ENCODE results near the gene LDLRAD3.
A peak's percentile ranks its signal among the peaks of the same experiment; 100 is the strongest.

Gene LDLRAD3

GRCh38 chr11:36148701-36149100, 204.8 kb downstream of the LDLRAD3 start:
- no peak for DNase-seq

GRCh38 chr11:36149538-36150242, 205.8 kb downstream of the LDLRAD3 start:
- no peak for DNase-seq

- DNase-seq = no peak
Observed at GRCh38 chr11:36150986-36151385, 207.1 kb downstream of the LDLRAD3 start.

- no peak for DNase-seq
Observed at GRCh38 chr11:36151933-36152580, 208.2 kb downstream of the LDLRAD3 start.

DNA sequence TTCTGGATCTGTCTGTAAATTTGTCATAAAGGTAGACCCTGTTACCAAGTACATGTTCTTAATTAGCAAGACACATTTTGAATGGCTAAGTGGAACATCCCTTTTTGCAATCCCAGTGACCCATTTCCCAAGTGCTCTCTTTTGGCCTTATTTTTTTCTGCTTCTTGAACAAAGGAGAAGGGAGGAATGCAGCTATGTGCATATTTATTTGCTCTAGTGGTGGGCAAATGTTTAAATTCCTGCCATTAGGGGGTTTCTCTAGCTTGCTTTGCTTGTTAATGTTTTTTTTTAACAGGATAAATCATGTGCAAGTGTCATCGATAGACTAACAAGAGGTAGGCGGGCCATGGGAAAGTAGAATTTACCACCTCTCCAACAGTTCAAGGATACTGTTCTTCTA, 209.7 kb downstream of the LDLRAD3 start:
- DNase-seq = no peak

DNA sequence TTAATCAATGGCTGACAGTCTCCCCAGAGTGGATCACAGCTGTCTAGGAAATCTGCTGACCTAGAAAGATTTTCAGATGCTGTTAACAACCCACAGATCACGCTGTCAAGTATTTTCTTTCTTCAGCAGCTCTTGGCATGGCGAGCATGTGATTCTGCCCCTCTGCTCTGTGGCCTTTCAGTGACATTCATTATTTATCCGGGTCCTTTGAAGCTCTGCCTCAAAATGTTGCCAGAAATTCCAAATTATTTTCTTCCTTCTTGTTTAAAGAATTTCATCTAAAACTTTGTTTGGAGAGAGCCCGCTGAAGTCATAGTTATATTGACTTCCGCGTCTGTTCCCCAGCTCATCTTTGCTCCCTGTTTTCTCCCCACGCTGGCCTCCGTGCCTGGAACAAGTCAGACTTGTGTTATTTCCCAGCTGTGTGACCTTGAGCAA, 211.3 kb downstream of the LDLRAD3 start:
- no peak for DNase-seq

GRCh38 chr11:36155770-36156160, 211.9 kb downstream of the LDLRAD3 start:
- no peak for DNase-seq

DNA sequence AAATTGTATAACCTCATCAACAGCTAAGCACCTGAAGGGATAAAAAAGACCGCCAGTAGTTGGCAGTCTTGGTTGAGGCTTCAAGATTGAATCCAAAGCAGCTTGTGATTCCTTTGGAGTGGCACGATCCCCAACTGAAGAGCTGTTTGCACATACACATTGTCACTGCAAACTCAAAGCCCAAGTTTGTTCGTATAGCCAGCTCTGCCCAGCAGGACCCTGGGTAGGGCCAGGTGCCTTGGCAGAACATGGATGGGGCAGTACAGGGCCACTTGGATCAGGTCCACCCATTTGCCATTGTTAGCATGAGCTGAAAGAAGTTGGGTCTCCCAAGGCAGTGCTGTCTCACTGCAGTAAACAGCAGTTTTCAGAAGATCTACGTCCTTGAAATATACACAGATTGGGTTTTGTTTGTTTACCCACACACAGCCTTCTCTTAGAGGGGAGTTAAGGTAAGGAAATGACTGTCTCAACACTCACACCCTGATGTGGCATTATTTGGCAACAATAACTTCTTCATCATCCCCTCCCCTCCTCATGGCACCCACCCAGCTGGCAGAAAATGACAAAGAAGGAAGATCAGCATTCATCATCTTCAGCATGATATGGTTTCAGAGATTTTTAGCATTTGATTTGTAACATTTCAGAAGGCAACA, 212.4 kb downstream of the LDLRAD3 start:
- no peak for DNase-seq

- no peak for DNase-seq
Observed at GRCh38 chr11:36156817-36157519, 213.1 kb downstream of the LDLRAD3 start.

DNA sequence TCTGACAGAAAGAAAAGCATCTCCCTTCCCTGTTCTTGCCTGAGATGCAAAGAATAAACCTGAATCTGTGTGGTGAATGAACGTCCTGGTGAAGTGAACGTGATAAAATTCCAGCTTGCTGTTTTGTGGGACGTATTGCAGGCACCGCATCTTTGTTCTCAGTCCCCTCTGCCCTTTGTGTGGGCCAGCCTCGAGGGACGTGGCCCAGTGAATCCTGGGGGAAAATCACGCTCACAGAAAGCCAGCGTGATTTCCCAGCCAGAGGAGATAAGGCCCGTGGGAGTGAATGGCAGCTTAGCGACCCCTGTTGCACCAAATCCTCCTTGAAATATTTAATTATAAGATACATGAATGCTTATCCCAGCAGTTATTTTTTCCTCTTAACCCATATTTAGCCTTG, 216.2 kb downstream of the LDLRAD3 start:
- DNase-seq = no peak

DNA sequence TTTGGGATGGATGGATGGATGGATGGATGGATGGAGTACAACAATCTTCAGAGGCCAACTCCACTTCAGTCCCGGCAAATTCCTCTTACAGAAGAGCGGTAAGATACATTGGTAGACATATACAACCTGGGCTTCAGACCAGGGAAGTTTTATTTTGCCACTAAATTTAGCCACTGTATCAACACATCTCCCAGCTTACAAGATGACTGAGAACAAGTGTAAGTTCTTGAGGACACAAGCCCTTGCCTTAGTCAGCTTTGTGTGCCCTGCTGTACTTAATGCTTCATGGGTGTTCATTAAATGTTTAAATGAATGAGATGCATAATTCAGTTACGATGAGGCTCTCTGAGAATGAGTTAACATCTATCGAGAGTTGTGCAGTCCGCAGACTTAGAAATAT, 217.7 kb downstream of the LDLRAD3 start:
- DNase-seq = no peak

DNA sequence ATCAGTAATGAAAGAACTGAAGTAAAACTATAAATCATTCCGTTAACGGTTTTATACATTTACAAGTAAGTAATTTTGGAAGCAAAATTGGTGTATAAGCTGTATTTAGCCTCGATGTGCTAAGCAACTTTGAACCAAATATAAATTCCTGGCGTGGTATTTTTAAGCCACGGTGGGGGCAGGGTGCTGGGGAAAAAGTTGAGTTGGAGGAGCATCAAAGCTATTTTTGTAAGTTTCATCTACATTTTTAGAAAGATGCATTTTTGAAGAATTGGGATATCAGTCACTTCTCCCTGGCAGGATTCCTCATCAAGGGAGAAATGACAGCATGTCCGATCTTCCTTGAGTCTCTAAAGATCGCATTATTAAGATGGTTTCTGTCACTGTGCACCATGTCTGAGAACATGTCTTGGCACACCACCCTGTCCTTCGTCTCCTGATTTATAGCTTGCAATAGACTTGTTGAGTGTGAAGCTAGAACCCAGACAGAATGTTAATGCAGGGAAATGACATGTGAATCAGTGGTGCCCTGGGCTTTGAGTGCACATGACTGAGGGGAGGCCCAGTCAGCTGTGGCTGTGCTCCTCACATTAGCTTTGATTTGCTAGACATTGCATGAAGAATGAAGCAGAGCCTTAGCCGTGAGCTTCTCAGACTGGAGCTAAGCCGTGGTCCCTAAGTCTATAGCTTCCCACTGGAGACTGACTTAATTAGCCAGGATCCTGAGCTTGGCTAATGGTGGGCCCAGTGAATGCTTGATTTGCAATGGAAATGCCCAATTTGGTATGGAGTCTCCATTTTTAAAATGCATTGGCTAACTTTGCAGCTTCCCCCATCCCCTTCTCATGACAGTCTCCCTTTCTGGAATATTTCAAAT, 218.4 kb downstream of the LDLRAD3 start:
- DNase-seq = no peak

GRCh38 chr11:36162883-36163434, 219.1 kb downstream of the LDLRAD3 start:
- DNase-seq = no peak

DNA sequence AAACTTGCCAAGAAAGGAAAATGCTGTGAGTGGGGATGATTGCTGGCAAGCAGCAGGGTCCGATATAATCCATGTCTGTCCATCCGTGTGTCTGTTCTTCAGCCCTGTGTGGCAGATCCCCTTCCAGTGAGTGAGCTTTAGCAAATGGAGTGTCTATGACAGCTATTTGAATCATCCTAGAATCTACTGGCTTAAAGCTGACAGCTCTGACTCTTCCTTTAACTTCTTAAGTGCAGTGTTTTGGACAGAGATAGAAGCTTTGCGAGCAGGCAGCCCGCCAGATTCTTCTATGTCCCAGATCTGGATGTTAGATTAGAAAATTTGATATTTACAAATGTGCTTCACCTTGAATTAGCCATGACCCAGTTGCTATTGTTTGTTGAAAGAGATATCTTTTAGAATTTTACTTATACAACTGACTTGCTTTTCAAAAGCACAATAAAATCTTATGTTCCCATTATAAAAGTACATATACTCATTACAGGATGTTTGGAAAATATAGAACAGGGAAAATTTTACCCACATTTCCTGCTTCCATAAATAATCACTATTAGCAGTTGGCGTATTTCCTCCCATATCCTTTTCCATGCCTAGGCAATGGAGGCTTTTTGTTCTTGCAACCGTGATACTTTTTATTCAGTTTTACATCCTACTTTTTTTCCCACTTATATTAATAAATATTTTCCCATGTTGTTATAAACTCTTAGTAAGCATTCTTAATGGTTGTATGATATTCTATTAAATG, 220.8 kb downstream of the LDLRAD3 start:
- DNase-seq = no peak

- no peak for DNase-seq
Observed at GRCh38 chr11:36165621-36166397, 221.9 kb downstream of the LDLRAD3 start.

GRCh38 chr11:36167073-36167472, 223.2 kb downstream of the LDLRAD3 start:
- no peak for DNase-seq

- no peak for DNase-seq
Observed at GRCh38 chr11:36167729-36168128, 223.9 kb downstream of the LDLRAD3 start.

DNA sequence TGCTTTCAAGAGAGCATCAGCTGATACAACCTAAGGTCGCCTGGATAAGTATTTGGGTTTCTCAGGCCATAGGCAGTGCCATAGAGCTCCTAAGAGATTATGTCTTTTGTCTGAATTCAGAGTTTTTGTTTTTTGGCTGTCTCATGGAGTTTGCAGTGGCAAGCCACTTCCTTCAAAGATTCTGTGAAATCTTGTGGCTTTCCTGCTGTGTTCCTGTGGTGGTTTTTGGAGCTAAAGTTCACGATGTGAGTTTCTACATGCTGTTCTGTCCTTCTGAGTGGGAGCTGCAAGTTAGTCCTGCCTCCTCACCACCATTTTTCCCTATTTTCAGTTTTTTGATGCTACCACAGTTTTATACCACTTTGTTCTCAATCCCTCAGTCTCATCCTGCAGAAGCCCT, 234.0 kb downstream of the LDLRAD3 start:
- DNase-seq = no peak

- peak; percentile 37 for DNase-seq
Observed at GRCh38 chr11:36186340-36187175, 242.7 kb downstream of the LDLRAD3 start.

- DNase-seq = no peak
Observed at GRCh38 chr11:36187622-36188021, 243.8 kb downstream of the LDLRAD3 start.
